GM12873 (cell line): ENCODE results near the gene BICD2.

Source experiments
- CTCF ChIP-seq: IDR thresholded peaks from 2 replicates; pipeline ENCODE4 v1.5.1; 2012; ENCODE audit warnings: low read depth, mild to moderate bottlenecking, moderate library complexity, low read length, control low read depth; ENCODE audit not compliant: insufficient read depth; ENCODE audit errors: missing control alignments

The BICD2 gene

GRCh38 chr9:92767066-92768054 lies 2.7 kb upstream of the BICD2 start:
- no peak for TF ChIP-seq CTCF

GRCh38 chr9:92764988-92765936 lies 629 bp upstream of the BICD2 start:
- TF ChIP-seq CTCF: peak; percentile 92

GRCh38 chr9:92763721-92764380 lies 782 bp downstream of the BICD2 start:
- TF ChIP-seq CTCF: no peak

GRCh38 chr9:92762781-92763708 lies 1.6 kb downstream of the BICD2 start:
- TF ChIP-seq CTCF: no peak

GRCh38 chr9:92762196-92762595 lies 2.4 kb downstream of the BICD2 start:
- no peak for TF ChIP-seq CTCF

- TF ChIP-seq CTCF: no peak
These were observed 2.9 kb downstream of the BICD2 start for GRCh38 chr9:92761686-92762085.
